Skeletal muscle satellite cell (primary cell): ENCODE measurements around the gene STK33.

ENCODE experiments used
- H3K27me3 ChIP-seq: 2 replicates; pipeline ENCODE4 v1.7.0; 2013; ENCODE audit warnings: low read length; ENCODE audit not compliant: control insufficient read depth, insufficient read depth
- H3K36me3 ChIP-seq: 2 replicates; pipeline ENCODE4 v1.7.0; 2013; ENCODE audit warnings: mild to moderate bottlenecking, control low read depth, low read length; ENCODE audit not compliant: insufficient read depth
- H3K4me1 ChIP-seq: 2 replicates; pipeline ENCODE4 v1.7.0; 2013; ENCODE audit warnings: low read length; ENCODE audit not compliant: control insufficient read depth, insufficient read depth
- H3K4me2 ChIP-seq: 2 replicates; pipeline ENCODE4 v1.7.0; 2013; ENCODE audit warnings: mild to moderate bottlenecking, low read length
- H3K4me3 ChIP-seq: 2 replicates; pipeline ENCODE4 v1.7.0; 2013; ENCODE audit warnings: low read length
- H3K9ac ChIP-seq: 2 replicates; pipeline ENCODE4 v1.7.0; 2013; ENCODE audit warnings: mild to moderate bottlenecking, low read depth, low read length, moderate library complexity
- H3K9me3 ChIP-seq: replicated peaks from 2 replicates; pipeline ENCODE4 v1.7.0; 2013; ENCODE audit warnings: mild to moderate bottlenecking, control low read depth, low read length

The STK33 gene

GRCh38 chr11:8573777-8574176, 20.3 kb downstream of the STK33 start:
- Histone ChIP-seq H3K4me1 (no peaks in the 10 kb centered on the region), H3K4me3 (no peak overlapping the region), H3K9me3 (no peaks in the 10 kb centered on the region), H3K27me3 (no peaks in the 10 kb centered on the region), H3K4me2 (no peak overlapping the region), H3K9ac (no peak overlapping the region), H3K36me3 (no peaks in the 10 kb centered on the region)

GRCh38 chr11:8567602-8568198, 26.3 kb downstream of the STK33 start:
- H3K36me3 ChIP-seq = no peaks in the 10 kb centered on the region
- no peak overlapping the region for H3K4me3 ChIP-seq
- peaks cover 8% of the 10 kb centered on the region for H3K4me1 ChIP-seq
- H3K9ac ChIP-seq = no peak overlapping the region
- no peak overlapping the region for H3K4me2 ChIP-seq
- H3K27me3 ChIP-seq = peaks cover 27% of the 10 kb centered on the region
- H3K9me3 ChIP-seq = no peaks in the 10 kb centered on the region

- H3K9me3 ChIP-seq = no peaks in the 10 kb centered on the region
- H3K36me3 ChIP-seq = no peaks in the 10 kb centered on the region
- H3K4me1 ChIP-seq = peaks cover 8% of the 10 kb centered on the region
- H3K27me3 ChIP-seq = peaks cover 32% of the 10 kb centered on the region
- H3K4me3 ChIP-seq = no peak overlapping the region
- H3K9ac ChIP-seq = no peak overlapping the region
- H3K4me2 ChIP-seq = no peak overlapping the region
Observed at GRCh38 chr11:8566613-8567210, 27.3 kb downstream of the STK33 start.

- H3K4me2 ChIP-seq = no peak overlapping the region
- no peaks in the 10 kb centered on the region for H3K36me3 ChIP-seq
- no peak overlapping the region for H3K9ac ChIP-seq
- H3K27me3 ChIP-seq = peaks cover 35% of the 10 kb centered on the region
- no peaks in the 10 kb centered on the region for H3K9me3 ChIP-seq
- peaks cover 8% of the 10 kb centered on the region for H3K4me1 ChIP-seq
- H3K4me3 ChIP-seq = no peak overlapping the region
Observed at GRCh38 chr11:8564526-8564925, 29.5 kb downstream of the STK33 start.

- Histone ChIP-seq H3K4me3 (no peak overlapping the region), H3K4me2 (no peak overlapping the region), H3K9me3 (no peaks in the 10 kb centered on the region), H3K9ac (no peak overlapping the region), H3K4me1 (no peaks in the 10 kb centered on the region), H3K36me3 (no peaks in the 10 kb centered on the region), H3K27me3 (peaks cover 43% of the 10 kb centered on the region)
Observed at GRCh38 chr11:8561461-8561860, 32.6 kb downstream of the STK33 start.

- Histone ChIP-seq H3K4me3 (no peak overlapping the region), H3K4me2 (no peak overlapping the region), H3K27me3 (peaks cover 27% of the 10 kb centered on the region), H3K4me1 (no peaks in the 10 kb centered on the region), H3K9ac (no peak overlapping the region), H3K9me3 (no peaks in the 10 kb centered on the region), H3K36me3 (no peaks in the 10 kb centered on the region)
Observed at GRCh38 chr11:8558436-8558835, 35.6 kb downstream of the STK33 start.

GRCh38 chr11:8545698-8546366, 48.2 kb downstream of the STK33 start:
- Histone ChIP-seq H3K4me3 (no peak overlapping the region), H3K9ac (no peak overlapping the region), H3K9me3 (no peaks in the 10 kb centered on the region), H3K36me3 (no peaks in the 10 kb centered on the region), H3K27me3 (peaks cover 5% of the 10 kb centered on the region), H3K4me2 (no peak overlapping the region), H3K4me1 (no peaks in the 10 kb centered on the region)

GRCh38 chr11:8544807-8545206, 49.2 kb downstream of the STK33 start:
- Histone ChIP-seq H3K9ac (no peak overlapping the region), H3K4me1 (no peaks in the 10 kb centered on the region), H3K36me3 (no peaks in the 10 kb centered on the region), H3K27me3 (peaks cover 5% of the 10 kb centered on the region), H3K4me3 (no peak overlapping the region), H3K4me2 (no peak overlapping the region), H3K9me3 (no peaks in the 10 kb centered on the region)

- H3K27me3 ChIP-seq = peaks cover 8% of the 10 kb centered on the region
- no peaks in the 10 kb centered on the region for H3K4me1 ChIP-seq
- H3K4me2 ChIP-seq = no peak overlapping the region
- no peaks in the 10 kb centered on the region for H3K36me3 ChIP-seq
- H3K9me3 ChIP-seq = no peaks in the 10 kb centered on the region
- no peak overlapping the region for H3K9ac ChIP-seq
- H3K4me3 ChIP-seq = no peak overlapping the region
Observed at GRCh38 chr11:8543278-8543677, 50.8 kb downstream of the STK33 start.

GRCh38 chr11:8541448-8541847, 52.6 kb downstream of the STK33 start:
- Histone ChIP-seq H3K9ac (no peak overlapping the region), H3K4me3 (no peak overlapping the region), H3K4me1 (no peaks in the 10 kb centered on the region), H3K36me3 (no peaks in the 10 kb centered on the region), H3K4me2 (no peak overlapping the region), H3K27me3 (peaks cover 8% of the 10 kb centered on the region), H3K9me3 (no peaks in the 10 kb centered on the region)

GRCh38 chr11:8533332-8533731, 60.7 kb downstream of the STK33 start:
- Histone ChIP-seq H3K4me3 (no peak overlapping the region), H3K27me3 (peaks cover 8% of the 10 kb centered on the region), H3K9me3 (no peaks in the 10 kb centered on the region), H3K9ac (no peak overlapping the region), H3K36me3 (no peaks in the 10 kb centered on the region), H3K4me1 (no peaks in the 10 kb centered on the region), H3K4me2 (no peak overlapping the region)

- H3K4me3 ChIP-seq = no peak overlapping the region
- H3K4me2 ChIP-seq = no peak overlapping the region
Observed at GRCh38 chr11:8532475-8532874, 61.6 kb downstream of the STK33 start.

More at GRCh38 chr11:8532475-8532874, 61.6 kb downstream of the STK33 start:
- Histone ChIP-seq H3K36me3 (no peaks in the 10 kb centered on the region), H3K9ac (no peak overlapping the region), H3K27me3 (peaks cover 8% of the 10 kb centered on the region), H3K9me3 (no peaks in the 10 kb centered on the region), H3K4me1 (no peaks in the 10 kb centered on the region)
